Astrocyte (in vitro differentiated cells and primary cell): Measurements from ENCODE around the gene SYT7. TPM values are rescaled to one million over a fixed set of nuclear protein-coding genes. Genes with fewer than 3 reads are reported as not detected.

Experiments used
- DNase-seq: peaks from one replicate; pipeline ENCODE4 v3.0.0-alpha.2; 2010; ENCODE audit warnings: low read depth
- FAIRE-seq: peaks from 2 replicates; lab custom pipeline; 2011; peaks lifted over from hg19 to GRCh38; lab: Jason Lieb, UNC
- H2AFZ ChIP-seq: 2 replicates; pipeline ENCODE4 v1.6.0; 2012; ENCODE audit warnings: low read depth, low read length, inconsistent platforms
- H3K27ac ChIP-seq: 2 replicates; pipeline ENCODE4 v1.5.1; 2011; ENCODE audit warnings: low read depth, low read length, inconsistent platforms
- H3K27me3 ChIP-seq: 2 replicates; pipeline ENCODE4 v1.6.0; 2011; ENCODE audit warnings: low read length, inconsistent platforms; ENCODE audit not compliant: insufficient read depth
- H3K36me3 ChIP-seq: 2 replicates; pipeline ENCODE4 v1.5.1; 2011; ENCODE audit warnings: low read length, inconsistent platforms; ENCODE audit not compliant: insufficient read depth
- H3K4me1 ChIP-seq: 2 replicates; pipeline ENCODE4 v1.5.1; 2011; ENCODE audit warnings: low read length, inconsistent platforms; ENCODE audit not compliant: insufficient read depth
- H3K4me2 ChIP-seq: 2 replicates; pipeline ENCODE4 v1.6.0; 2012; ENCODE audit warnings: low read length, inconsistent platforms
- H3K4me3 ChIP-seq: 2 replicates; pipeline ENCODE4 v1.5.1; 2011; ENCODE audit warnings: low read depth, mild to moderate bottlenecking, low read length, inconsistent platforms; ENCODE audit not compliant: insufficient read depth
- H3K79me2 ChIP-seq: 2 replicates; pipeline ENCODE4 v1.6.0; 2012; ENCODE audit warnings: mild to moderate bottlenecking, low read length, inconsistent platforms; ENCODE audit not compliant: insufficient read depth
- H3K9ac ChIP-seq: 2 replicates; pipeline ENCODE4 v1.6.0; 2012; ENCODE audit warnings: mild to moderate bottlenecking, low read length, inconsistent platforms
- H3K9me3 ChIP-seq: 2 replicates; pipeline ENCODE4 v1.5.1; 2012; ENCODE audit warnings: low read depth, mild to moderate bottlenecking, low read length, inconsistent platforms; ENCODE audit not compliant: insufficient read depth
- H4K20me1 ChIP-seq: 2 replicates; pipeline ENCODE4 v1.6.0; 2012; ENCODE audit warnings: low read length, inconsistent platforms; ENCODE audit not compliant: insufficient read depth
- H3K27ac Mint-ChIP-seq: one replicate; pipeline ENCODE4 v1.8.0; 2021; ENCODE audit warnings: mild to moderate bottlenecking, mixed read lengths; ENCODE audit not compliant: unreplicated experiment
- H3K27me3 Mint-ChIP-seq: one replicate; pipeline ENCODE4 v1.8.0; 2021; ENCODE audit warnings: low read depth, mixed read lengths; ENCODE audit not compliant: unreplicated experiment
- H3K36me3 Mint-ChIP-seq: one replicate; pipeline ENCODE4 v1.8.0; 2021; ENCODE audit warnings: low read depth, mixed read lengths; ENCODE audit not compliant: unreplicated experiment
- H3K4me1 Mint-ChIP-seq: one replicate; pipeline ENCODE4 v1.8.0; 2021; ENCODE audit warnings: low read depth, mixed read lengths; ENCODE audit not compliant: unreplicated experiment
- H3K4me3 Mint-ChIP-seq: one replicate; pipeline ENCODE4 v1.8.0; 2021; ENCODE audit warnings: mild to moderate bottlenecking, moderate library complexity, mixed read lengths; ENCODE audit not compliant: unreplicated experiment
- H3K9me3 Mint-ChIP-seq: one replicate; pipeline ENCODE4 v1.8.0; 2021; ENCODE audit warnings: mild to moderate bottlenecking, mixed read lengths; ENCODE audit not compliant: unreplicated experiment
- CTCF ChIP-seq: IDR thresholded peaks from 2 replicates; pipeline ENCODE4 v1.5.1; 2011; ENCODE audit warnings: low read depth, mild to moderate bottlenecking, inconsistent platforms, low read length, moderate library complexity; ENCODE audit not compliant: insufficient read depth
- EZH2 ChIP-seq: IDR thresholded peaks from 2 replicates; pipeline ENCODE4 v1.6.1; 2012; ENCODE audit warnings: mild to moderate bottlenecking, low read length, inconsistent platforms; ENCODE audit not compliant: insufficient read depth
- total RNA-seq: library from RNA; stranded (reverse); gene quantifications from 2 replicates; pipeline ENCODE4 v1.2.1, GENCODE V29; 2021

SYT7 gene
- total RNA-seq, 1 donor from 2014 or later = 3.7 TPM

- H3K4me2 ChIP-seq = no peak overlapping the region
- peaks cover 5% of the 10 kb centered on the region for H3K9me3 Mint-ChIP-seq
- peaks cover 2% of the 10 kb centered on the region for H3K4me1 Mint-ChIP-seq
- no peak overlapping the region for H2AFZ ChIP-seq
- H3K27me3 ChIP-seq = peaks cover 22% of the 10 kb centered on the region
- no peaks in the 10 kb centered on the region for H3K9me3 ChIP-seq
- H3K27ac Mint-ChIP-seq = no peak overlapping the region
- peaks cover 44% of the 10 kb centered on the region for H3K27me3 Mint-ChIP-seq
- H3K4me3 Mint-ChIP-seq = no peak overlapping the region
- DNase-seq (no peak), FAIRE-seq (no peak)
- no peak overlapping the region for H3K9ac ChIP-seq
- no peak overlapping the region for H3K4me3 ChIP-seq
- H3K36me3 ChIP-seq = no peaks in the 10 kb centered on the region
- TF ChIP-seq CTCF = no peak
- no peak for TF ChIP-seq EZH2
- no peaks in the 10 kb centered on the region for H3K79me2 ChIP-seq
- no peaks in the 10 kb centered on the region for H3K36me3 Mint-ChIP-seq
- H3K4me1 ChIP-seq = no peaks in the 10 kb centered on the region
- H4K20me1 ChIP-seq = no peaks in the 10 kb centered on the region
- no peak overlapping the region for H3K27ac ChIP-seq
Observed at GRCh38 chr11:61535998-61536675, 44.7 kb downstream of the SYT7 start.

GRCh38 chr11:61534933-61535839, 45.7 kb downstream of the SYT7 start:
- H3K4me2 ChIP-seq = no peak overlapping the region
- no peak overlapping the region for H2AFZ ChIP-seq
- no peak overlapping the region for H3K9ac ChIP-seq
- no peak overlapping the region for H3K4me3 ChIP-seq
- H3K4me1 ChIP-seq = no peaks in the 10 kb centered on the region
- FAIRE-seq (no peak), DNase-seq (no peak)
- TF ChIP-seq CTCF = no peak
- TF ChIP-seq EZH2 = no peak
- no peaks in the 10 kb centered on the region for H3K9me3 ChIP-seq
- Mint-ChIP-seq H3K9me3 (peaks cover 5% of the 10 kb centered on the region), H3K4me3 (no peak overlapping the region), H3K27me3 (peaks cover 51% of the 10 kb centered on the region), H3K36me3 (no peaks in the 10 kb centered on the region), H3K27ac (no peak overlapping the region), H3K4me1 (peaks cover 2% of the 10 kb centered on the region)
- H3K27me3 ChIP-seq = peaks cover 25% of the 10 kb centered on the region
- H4K20me1 ChIP-seq = no peaks in the 10 kb centered on the region
- no peaks in the 10 kb centered on the region for H3K36me3 ChIP-seq
- no peak overlapping the region for H3K27ac ChIP-seq
- no peaks in the 10 kb centered on the region for H3K79me2 ChIP-seq
